SK-N-SH (cell line): ENCODE results near the gene TC2N. TPM values are rescaled to one million over a fixed set of nuclear protein-coding genes. Genes with fewer than 3 reads are reported as not detected.

ENCODE experiments used
- CTCF ChIA-PET: fragments of 300-600, 350-600 bp; formaldehyde crosslinking; extraction: SDS; loops from one replicate; lab custom pipeline; 2021; lab: Yijun Ruan, JAX
- POLR2A ChIA-PET: fragments of 350-600 bp; sonication (Branson Sonifier 250); formaldehyde crosslinking; extraction: SDS; loops from one replicate; lab custom pipeline; 2020; ENCODE audit warnings: antibody characterized with exemption, inconsistent platforms; lab: Yijun Ruan, JAX
- DNase-seq: peaks from one replicate; pipeline ENCODE4 v3.0.0; 2012
- H2AFZ ChIP-seq: fragments of 200-600 bp; sonication (generic); 2 replicates; pipeline ENCODE4 v1.8.1; 2016; ENCODE audit warnings: antibody characterized with exemption, mild to moderate bottlenecking, low read depth
- H3F3A ChIP-seq: fragments of 200-600 bp; sonication (generic); replicated peaks from 2 replicates; pipeline ENCODE3; 2016; ENCODE audit warnings: antibody characterized with exemption, mild to moderate bottlenecking; ENCODE audit not compliant: insufficient read depth
- H3K27ac ChIP-seq, 2 experiments: fragments of 200-500 bp in 1 of 2; fragments of 200-600 bp in 1 of 2; sonication (Bioruptor generic) in 1 of 2; sonication (generic), shearing (Covaris generic) in 1 of 2; 2 replicates each; pipeline versions ENCODE4 v1.5.1 to v1.6.1; 2014 to 2016; ENCODE audit warnings: low read depth in 2 of 2, inconsistent platforms in 1 of 2, low read length in 1 of 2, mild to moderate bottlenecking in 1 of 2, mixed read lengths in 1 of 2
- H3K27me3 ChIP-seq: fragments of 200-600 bp; sonication (generic), shearing (Covaris generic); 2 replicates; pipeline ENCODE4 v1.6.1; 2016; ENCODE audit warnings: mixed run types; ENCODE audit not compliant: insufficient read depth
- H3K36me3 ChIP-seq, 2 experiments: fragments of 200-500 bp in 1 of 2; fragments of 200-600 bp in 1 of 2; sonication (Bioruptor generic) in 1 of 2; sonication (generic) in 1 of 2; replicated peaks in 1 of 2; 2 replicates each; pipeline versions ENCODE3 to v1.5.1; 2014 to 2016; ENCODE audit warnings: low read length in 1 of 2, mild to moderate bottlenecking in 1 of 2; ENCODE audit not compliant: insufficient read depth in 2 of 2, control insufficient read depth in 1 of 2
- H3K4me1 ChIP-seq, 2 experiments: fragments of 200-500 bp in 1 of 2; fragments of 200-600 bp in 1 of 2; sonication (Bioruptor generic) in 1 of 2; sonication (generic), shearing (Covaris generic) in 1 of 2; 2 replicates each; pipeline versions ENCODE4 v1.5.1 to v1.6.1; 2014 to 2016; ENCODE audit warnings: low read depth in 1 of 2, low read length in 1 of 2, mixed run types in 1 of 2; ENCODE audit not compliant: insufficient read depth in 2 of 2, control insufficient read depth in 1 of 2
- H3K4me2 ChIP-seq: fragments of 200-600 bp; sonication (generic), shearing (Covaris generic); 2 replicates; pipeline ENCODE4 v1.6.1; 2017; ENCODE audit warnings: mixed run types
- H3K4me3 ChIP-seq, 2 experiments: fragments of 200-500 bp in 1 of 2; fragments of 200-600 bp in 1 of 2; sonication (Bioruptor generic) in 1 of 2; sonication (generic), shearing (Covaris generic) in 1 of 2; 2 replicates each; pipeline versions ENCODE4 v1.5.1 to v1.8.1; 2014 to 2016; ENCODE audit warnings: low read depth in 2 of 2, inconsistent platforms in 1 of 2, low read length in 1 of 2, mild to moderate bottlenecking in 1 of 2, mixed read lengths in 1 of 2, moderate library complexity in 1 of 2
- H3K79me2 ChIP-seq: fragments of 200-600 bp; sonication (generic); 2 replicates; pipeline ENCODE4 v1.8.1; 2017; ENCODE audit warnings: mild to moderate bottlenecking; ENCODE audit not compliant: insufficient read depth
- H3K9ac ChIP-seq: fragments of 200-600 bp; sonication (generic); 2 replicates; pipeline ENCODE4 v1.6.1; 2017; ENCODE audit warnings: mixed run types
- H3K9me2 ChIP-seq: fragments of 200-600 bp; sonication (generic); 2 replicates; pipeline ENCODE4 v1.6.1; 2017; ENCODE audit warnings: mixed run types
- H3K9me3 ChIP-seq: fragments of 200-600 bp; sonication (generic); 2 replicates; pipeline ENCODE4 v1.6.1; 2017; ENCODE audit warnings: mixed run types, mild to moderate bottlenecking, moderate library complexity
- H4K20me1 ChIP-seq: fragments of 200-600 bp; sonication (generic); 2 replicates; pipeline ENCODE4 v1.6.1; 2017; ENCODE audit warnings: mild to moderate bottlenecking, mixed run types; ENCODE audit not compliant: insufficient read depth
- ELF1 ChIP-seq: IDR thresholded peaks from 2 replicates; pipeline ENCODE4 v1.4.0; 2012
- FOXJ3 ChIP-seq: sonication (generic); formaldehyde crosslinking; IDR thresholded peaks from 2 replicates; pipeline ENCODE4 v1.5.1; 2020; ENCODE audit warnings: mild to moderate bottlenecking, missing genetic modification reagents
- MAX ChIP-seq: IDR thresholded peaks from 2 replicates; pipeline ENCODE4 v1.4.0; 2012; ENCODE audit warnings: low read depth
- MXI1 ChIP-seq: IDR thresholded peaks from 2 replicates; pipeline ENCODE4 v1.6.1; 2012; ENCODE audit warnings: mild to moderate bottlenecking, low read depth, low read length, improper control_type of control experiment
- NFIC ChIP-seq: IDR thresholded peaks from 2 replicates; pipeline ENCODE4 v1.4.0; 2012; ENCODE audit warnings: borderline replicate concordance
- RAD21 ChIP-seq: IDR thresholded peaks from 2 replicates; pipeline ENCODE4 v1.6.1; 2012; ENCODE audit warnings: mild to moderate bottlenecking, low read length
- REST ChIP-seq: IDR thresholded peaks from 2 replicates; pipeline ENCODE4 v1.6.1; 2012; ENCODE audit warnings: mild to moderate bottlenecking, low read depth, low read length, moderate library complexity
- RFX5 ChIP-seq: IDR thresholded peaks from 2 replicates; pipeline ENCODE4 v1.6.1; 2012; ENCODE audit warnings: mild to moderate bottlenecking, improper control_type of control experiment, low read length
- RXRA ChIP-seq: IDR thresholded peaks from 2 replicates; pipeline ENCODE4 v1.4.0; 2012; ENCODE audit warnings: low read depth, mild to moderate bottlenecking, borderline replicate concordance
- SIN3A ChIP-seq: IDR thresholded peaks from 2 replicates; pipeline ENCODE4 v1.6.1; 2012; ENCODE audit warnings: low read depth, mild to moderate bottlenecking, low read length, moderate library complexity, borderline replicate concordance
- SMC3 ChIP-seq: IDR thresholded peaks from 2 replicates; pipeline ENCODE4 v1.6.1; 2012; ENCODE audit warnings: low read depth, low read length, improper control_type of control experiment
- YY1 ChIP-seq: IDR thresholded peaks from 2 replicates; pipeline ENCODE4 v1.4.0; 2012; ENCODE audit warnings: low read depth, mild to moderate bottlenecking
- WGBS: methylation state at CpG from one replicate; pipeline ENCODE4 v1.1.6; 2017; ENCODE audit warnings: low lambda C conversion rate; 5-methylcytosine and 5-hydroxymethylcytosine counted together
- polyA plus RNA-seq, 3 experiments: library from polyadenylated mRNA; depleted of rRNA; stranded (reverse); fragments of >200 nt; gene quantifications; 2 replicates each; pipeline ENCODE4 v1.2.3, GENCODE V29; 2012

TC2N gene
- polyA plus RNA-seq, 1 of the 3 experiments (the other 2 are of a cell fraction): not detected

- CTCF ChIA-PET: no interaction called here
- Histone ChIP-seq H3K9ac (no peak overlapping the region), H3K4me2 (no peak overlapping the region), H3K79me2 (no peaks in the 10 kb centered on the region), H3K9me3 (no peaks in the 10 kb centered on the region), H3K36me3 (peaks cover 8 to 65% of the 10 kb centered on the region in 2 experiments), H3K4me3 (no peak overlapping the region), H2AFZ (no peak overlapping the region), H3K9me2 (no peaks in the 10 kb centered on the region), H3K27me3 (no peaks in the 10 kb centered on the region), H3F3A (no peaks in the 10 kb centered on the region), H3K4me1 (no peaks in the 10 kb centered on the region), H3K27ac (no peak overlapping the region), H4K20me1 (no peaks in the 10 kb centered on the region)
- no peak for DNase-seq
- TF ChIP-seq FOXJ3 (CRISPR knock-in tag): no peak
- POLR2A ChIA-PET: no interaction called here
- 58% methylated on average over 6 of the region's 10 CpGs for WGBS
Measured at GRCh38 chr14:91888641-91889476, 21.5 kb upstream of the TC2N start.

- ChIA-PET CTCF (no interaction called here), POLR2A (no interaction called here)
- 67% methylated on average over 8 of the region's 8 CpGs for WGBS
- no peak overlapping the region for H2AFZ ChIP-seq
- H3K27me3 ChIP-seq: no peaks in the 10 kb centered on the region
- H3K9ac ChIP-seq: no peak overlapping the region
- H3K27ac ChIP-seq: no peak overlapping the region
- no peak overlapping the region for H3K4me3 ChIP-seq
- DNase-seq: no peak
- no peaks in the 10 kb centered on the region for H3K9me2 ChIP-seq
- TF ChIP-seq MAX: no peak
- no peak for TF ChIP-seq RAD21
- no peak for TF ChIP-seq ELF1
- TF ChIP-seq, all 33 proteins: peak for 0
- H3K79me2 ChIP-seq: no peaks in the 10 kb centered on the region
- no peaks in the 10 kb centered on the region for H3F3A ChIP-seq
- H3K36me3 ChIP-seq: peaks cover 0 to 63% of the 10 kb centered on the region in 2 experiments
- no peaks in the 10 kb centered on the region for H4K20me1 ChIP-seq
- no peak overlapping the region for H3K4me2 ChIP-seq
- no peaks in the 10 kb centered on the region for H3K4me1 ChIP-seq
- H3K9me3 ChIP-seq: no peaks in the 10 kb centered on the region
Measured at GRCh38 chr14:91886961-91887360, 19.6 kb upstream of the TC2N start.

- CTCF ChIA-PET: no interaction called here
- Histone ChIP-seq H3K4me3 (no peak overlapping the region), H3K9me3 (no peaks in the 10 kb centered on the region)
- TF ChIP-seq YY1: no peak
- no peak for TF ChIP-seq REST
- no peak for TF ChIP-seq SIN3A
- no peak for TF ChIP-seq MXI1
- no peak for TF ChIP-seq SMC3
- no peak for TF ChIP-seq RXRA
- TF ChIP-seq NFIC: no peak
- no peak for TF ChIP-seq RFX5
- TF ChIP-seq, all 33 proteins: peak for 0
- no peaks in the 10 kb centered on the region for H3K27me3 ChIP-seq
- H3K79me2 ChIP-seq: no peaks in the 10 kb centered on the region
- H3K9me2 ChIP-seq: no peaks in the 10 kb centered on the region
- DNase-seq: no peak
- H3K4me2 ChIP-seq: no peak overlapping the region
- 64% methylated on average over 4 of the region's 4 CpGs for WGBS
- H3K36me3 ChIP-seq: peaks cover 4 to 60% of the 10 kb centered on the region in 2 experiments
- no peak overlapping the region for H3K27ac ChIP-seq
- no peak overlapping the region for H3K9ac ChIP-seq
- POLR2A ChIA-PET: no interaction called here
- H3K4me1 ChIP-seq: no peaks in the 10 kb centered on the region
- H2AFZ ChIP-seq: no peak overlapping the region
- no peaks in the 10 kb centered on the region for H4K20me1 ChIP-seq
- no peaks in the 10 kb centered on the region for H3F3A ChIP-seq
Measured at GRCh38 chr14:91885839-91886238, 18.5 kb upstream of the TC2N start.
